Esophagus muscularis mucosa (tissue), 4 donors: ENCODE data around the gene PDE6H.

Source experiments
- EP300 ChIP-seq: sonication (generic); formaldehyde crosslinking; IDR thresholded peaks from one replicate; pipeline ENCODE4 v1.6.1; 2017; ENCODE audit warnings: antibody characterized with exemption
- POLR2A ChIP-seq: fragments of 450-650 bp; IDR thresholded peaks from one replicate; pipeline ENCODE4 v1.6.1; 2017; ENCODE audit warnings: antibody characterized with exemption, moderate library complexity, mild to moderate bottlenecking, low read depth
- POLR2AphosphoS5 ChIP-seq, 2 donors: sonication (generic); formaldehyde crosslinking; IDR thresholded peaks; one replicate each; pipeline ENCODE4 v1.6.1; 2017; ENCODE audit warnings: antibody characterized with exemption in 2 of 2
- TF ChIP-seq, protein P1 (sequence below), 3 experiments: fragments of 200-600 bp in 2 of 3; fragments of 450-650 bp in 1 of 3; sonication (generic) in 2 of 3; IDR thresholded peaks; one replicate each; pipeline ENCODE4 v1.5.1; 2017 to 2019; ENCODE audit warnings: antibody characterized with exemption in 3 of 3, mild to moderate bottlenecking in 2 of 3, moderate library complexity in 1 of 3

DNA sequence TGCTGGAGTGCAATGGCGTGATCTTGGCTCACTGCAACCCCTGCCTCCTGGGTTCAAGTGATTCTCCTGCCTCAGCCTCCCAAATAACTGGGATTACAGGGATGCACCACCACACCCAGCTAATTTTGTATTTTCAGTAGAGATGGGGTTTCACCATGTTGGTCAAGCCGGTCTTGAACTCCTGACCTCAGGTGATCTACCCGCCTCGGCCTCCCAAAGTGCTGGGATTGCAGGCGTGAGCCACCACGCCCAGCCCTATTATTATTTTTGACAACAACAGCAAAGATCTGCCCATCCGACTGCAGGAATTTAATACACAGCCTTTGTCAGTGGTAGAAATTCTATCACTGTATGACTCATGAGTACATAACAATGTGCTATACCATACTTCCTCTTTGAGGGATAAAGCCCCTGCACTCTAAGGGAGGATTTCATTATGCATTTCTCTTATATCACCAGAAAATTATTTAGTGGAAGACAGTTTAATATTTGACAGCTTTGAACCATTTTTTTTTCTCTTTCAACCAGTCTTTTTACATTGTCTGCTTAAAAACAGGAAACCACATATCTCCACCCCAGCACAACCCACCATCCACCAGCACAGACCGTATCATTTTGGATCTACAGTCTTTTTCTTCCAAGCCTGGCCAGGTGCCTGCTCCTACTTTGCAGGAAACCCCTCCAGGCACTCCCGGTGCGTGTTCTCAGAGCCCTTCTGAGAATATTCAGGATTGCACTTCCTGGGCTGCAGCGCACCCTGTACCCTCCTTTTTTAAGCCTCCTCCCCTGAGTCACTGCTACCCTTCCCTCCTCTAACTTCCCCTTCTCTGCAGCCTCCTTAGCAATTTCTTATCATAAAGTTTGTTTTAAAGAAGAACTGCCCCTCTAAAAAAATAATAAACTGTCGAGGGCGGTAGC lies 12.0 kb upstream of the PDE6H start:
- TF ChIP-seq POLR2AphosphoS5 (IDR thresholded peaks at IDR 0.05) (no peak), EP300 (no peak), POLR2A (no peak)
- TF ChIP-seq, protein P1, sequence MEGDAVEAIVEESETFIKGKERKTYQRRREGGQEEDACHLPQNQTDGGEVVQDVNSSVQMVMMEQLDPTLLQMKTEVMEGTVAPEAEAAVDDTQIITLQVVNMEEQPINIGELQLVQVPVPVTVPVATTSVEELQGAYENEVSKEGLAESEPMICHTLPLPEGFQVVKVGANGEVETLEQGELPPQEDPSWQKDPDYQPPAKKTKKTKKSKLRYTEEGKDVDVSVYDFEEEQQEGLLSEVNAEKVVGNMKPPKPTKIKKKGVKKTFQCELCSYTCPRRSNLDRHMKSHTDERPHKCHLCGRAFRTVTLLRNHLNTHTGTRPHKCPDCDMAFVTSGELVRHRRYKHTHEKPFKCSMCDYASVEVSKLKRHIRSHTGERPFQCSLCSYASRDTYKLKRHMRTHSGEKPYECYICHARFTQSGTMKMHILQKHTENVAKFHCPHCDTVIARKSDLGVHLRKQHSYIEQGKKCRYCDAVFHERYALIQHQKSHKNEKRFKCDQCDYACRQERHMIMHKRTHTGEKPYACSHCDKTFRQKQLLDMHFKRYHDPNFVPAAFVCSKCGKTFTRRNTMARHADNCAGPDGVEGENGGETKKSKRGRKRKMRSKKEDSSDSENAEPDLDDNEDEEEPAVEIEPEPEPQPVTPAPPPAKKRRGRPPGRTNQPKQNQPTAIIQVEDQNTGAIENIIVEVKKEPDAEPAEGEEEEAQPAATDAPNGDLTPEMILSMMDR (IDR thresholded peaks at IDR 0.05), result no peak
